HG02798 (cell line): Measurements from ENCODE around the gene TCF7L1.
"Not testable (repeated sequence)": the region's sequence is repeated elsewhere in the genome, so short reads cannot be mapped to it uniquely, and the experiment has no call there.

Experiments used
- ATAC-seq: cut with Tn5 transposase; IDR thresholded peaks from one replicate; pipeline ENCODE4 v1.9.1; 2021; ENCODE audit warnings: mild to moderate bottlenecking; ENCODE audit not compliant: unreplicated experiment, poor library complexity

Gene TCF7L1

GRCh38 chr2:85132834-85133637 lies at the start of gene TCF7L1:
Gene TCF7L1, plus strand, starts transcription at chr2:85133392. Its CDS starts 293 bp downstream, at chr2:85133685.
- ATAC-seq, result no peak

GRCh38 chr2:85085563-85085962 lies 47.6 kb upstream of the TCF7L1 start:
- ATAC-seq, result no peak

GRCh38 chr2:85087541-85087940 lies 45.7 kb upstream of the TCF7L1 start:
- ATAC-seq, result no peak

GRCh38 chr2:85088921-85089320 lies 44.3 kb upstream of the TCF7L1 start:
- ATAC-seq, result no peak

- ATAC-seq, result no peak
These were observed 43.6 kb upstream of the TCF7L1 start for GRCh38 chr2:85089585-85089984.

- no peak for ATAC-seq
These were observed 41.4 kb upstream of the TCF7L1 start for GRCh38 chr2:85091838-85092237.

GRCh38 chr2:85095094-85095493 lies 38.1 kb upstream of the TCF7L1 start:
- no peak for ATAC-seq

- no peak for ATAC-seq
These were observed 36.6 kb upstream of the TCF7L1 start for GRCh38 chr2:85096616-85097015.

- ATAC-seq, result no peak
These were observed 29.0 kb upstream of the TCF7L1 start for GRCh38 chr2:85104228-85104627.

GRCh38 chr2:85106489-85107180 lies 26.6 kb upstream of the TCF7L1 start:
- ATAC-seq, result no peak

GRCh38 chr2:85110991-85111560 lies 22.1 kb upstream of the TCF7L1 start:
- no peak for ATAC-seq

GRCh38 chr2:85111819-85112281 lies 21.3 kb upstream of the TCF7L1 start:
- ATAC-seq, result no peak

- no peak for ATAC-seq
These were observed 20.1 kb upstream of the TCF7L1 start for GRCh38 chr2:85112906-85113625.

- no peak for ATAC-seq
These were observed 18.4 kb upstream of the TCF7L1 start for GRCh38 chr2:85114586-85115330.

GRCh38 chr2:85116207-85116606 lies 17.0 kb upstream of the TCF7L1 start:
- ATAC-seq, result no peak

GRCh38 chr2:85119900-85120299 lies 13.3 kb upstream of the TCF7L1 start:
- no peak for ATAC-seq

- no peak for ATAC-seq
These were observed 12.8 kb upstream of the TCF7L1 start for GRCh38 chr2:85120363-85120762.

GRCh38 chr2:85126462-85126861 lies 6.7 kb upstream of the TCF7L1 start:
- ATAC-seq, result not testable (repeated sequence)

GRCh38 chr2:85129861-85130260 lies 3.3 kb upstream of the TCF7L1 start:
- no peak for ATAC-seq

GRCh38 chr2:85130407-85130806 lies 2.8 kb upstream of the TCF7L1 start:
- ATAC-seq, result no peak
